Hepatocyte (in vitro differentiated cells): Measurements from ENCODE around the gene FREM1. TPM values are rescaled to one million over a fixed set of nuclear protein-coding genes. Genes with fewer than 3 reads are reported as not detected.

ENCODE experiments used
- DNase-seq: peaks from one replicate; pipeline ENCODE4 v3.0.0-alpha.2; 2016; ENCODE audit warnings: low spot score
- H2AFZ ChIP-seq: fragments of 200-600 bp; sonication (generic); 2 replicates; pipeline ENCODE4 v1.6.0; 2016; ENCODE audit warnings: antibody characterized with exemption, mild to moderate bottlenecking
- H3K27ac ChIP-seq: fragments of 200-600 bp; sonication (generic); 2 replicates; pipeline ENCODE4 v1.5.1; 2016; ENCODE audit warnings: mild to moderate bottlenecking
- H3K27me3 ChIP-seq: fragments of 200-600 bp; sonication (generic); 2 replicates; pipeline ENCODE4 v1.6.1; 2016
- H3K36me3 ChIP-seq: fragments of 200-600 bp; sonication (generic); replicated peaks from 2 replicates; pipeline ENCODE4 v1.5.1; 2016; ENCODE audit warnings: low read depth; ENCODE audit not compliant: insufficient read depth
- H3K4me1 ChIP-seq: fragments of 200-600 bp; sonication (generic); 2 replicates; pipeline ENCODE4 v1.5.1; 2016; ENCODE audit warnings: mild to moderate bottlenecking, moderate library complexity; ENCODE audit not compliant: insufficient read depth
- H3K4me2 ChIP-seq: fragments of 200-600 bp; sonication (generic); 2 replicates; pipeline ENCODE4 v1.6.0; 2016
- H3K4me3 ChIP-seq: fragments of 200-600 bp; sonication (generic); 2 replicates; pipeline ENCODE4 v1.5.1; 2016; ENCODE audit warnings: mild to moderate bottlenecking
- H3K79me2 ChIP-seq: fragments of 200-600 bp; sonication (generic); 2 replicates; pipeline ENCODE4 v1.6.0; 2017; ENCODE audit warnings: mild to moderate bottlenecking
- H3K9me2 ChIP-seq: fragments of 200-600 bp; sonication (generic); replicated peaks from 2 replicates; pipeline ENCODE4 v1.6.0; 2017; ENCODE audit warnings: mild to moderate bottlenecking; ENCODE audit not compliant: insufficient read depth
- H3K9me3 ChIP-seq: fragments of 200-600 bp; sonication (generic); 2 replicates; pipeline ENCODE4 v1.5.1; 2016; ENCODE audit warnings: low read depth, mild to moderate bottlenecking
- H4K20me1 ChIP-seq: fragments of 200-600 bp; sonication (generic); 2 replicates; pipeline ENCODE4 v1.6.0; 2016; ENCODE audit warnings: mild to moderate bottlenecking; ENCODE audit not compliant: insufficient read depth, poor library complexity, severe bottlenecking
- CTCF ChIP-seq: fragments of 200-600 bp; sonication (generic); IDR thresholded peaks from 2 replicates; pipeline ENCODE4 v1.5.1; 2016; ENCODE audit warnings: antibody characterized with exemption, mild to moderate bottlenecking; ENCODE audit not compliant: poor library complexity
- EZH2 ChIP-seq: fragments of 200-600 bp; sonication (generic); IDR thresholded peaks from 2 replicates; pipeline ENCODE4 v1.6.1; 2016; ENCODE audit warnings: antibody characterized with exemption, mild to moderate bottlenecking, borderline replicate concordance
- EZH2phosphoT487 ChIP-seq: fragments of 200-600 bp; sonication (generic); IDR thresholded peaks from one replicate; pipeline ENCODE4 v1.6.1; 2018; ENCODE audit warnings: antibody characterized with exemption, mild to moderate bottlenecking, low read depth, moderate library complexity; ENCODE audit not compliant: unreplicated experiment, severe bottlenecking
- WGBS: methylation state at CpG from one replicate; pipeline ENCODE4 v1.1.6; 2016; ENCODE audit warnings: low lambda C conversion rate; ENCODE audit errors: missing lambda C conversion rate; 5-methylcytosine and 5-hydroxymethylcytosine counted together
- polyA plus RNA-seq: library from polyadenylated mRNA; unstranded; fragments of >200 nt; fragmentation: Nextera tagmentation; extraction: Ambion mirVana; gene quantifications from 2 replicates; pipeline ENCODE4 v1.2.1, GENCODE V29; 2016
- total RNA-seq: library from RNA; depleted of rRNA; stranded (reverse); fragments of >200 nt; gene quantifications from 2 replicates; pipeline ENCODE4 v1.2.3, GENCODE V29; 2014

FREM1 gene
- total and polyA plus RNA-seq, 2 experiments from 2014 or later, result 9.7 to 36.1 TPM

GRCh38 chr9:14935106-14935751 lies 25.0 kb upstream of the FREM1 start:
- H3K4me3 ChIP-seq, result no peak overlapping the region
- H2AFZ ChIP-seq, result no peak overlapping the region
- no peaks in the 10 kb centered on the region for H3K36me3 ChIP-seq
- peaks cover 15% of the 10 kb centered on the region for H3K4me1 ChIP-seq
- H3K9me2 ChIP-seq, result no peaks in the 10 kb centered on the region
- no peaks in the 10 kb centered on the region for H4K20me1 ChIP-seq
- no peaks in the 10 kb centered on the region for H3K79me2 ChIP-seq
- peak overlapping the region; percentile 57 for H3K27ac ChIP-seq
- TF ChIP-seq CTCF (no peak), EZH2phosphoT487 (no peak), EZH2 (no peak)
- DNase-seq, result no peak
- H3K4me2 ChIP-seq, result peak overlapping the region; percentile 2
- 53% methylated on average over 4 of the region's 4 CpGs for WGBS
- no peaks in the 10 kb centered on the region for H3K27me3 ChIP-seq
- H3K9me3 ChIP-seq, result no peaks in the 10 kb centered on the region

GRCh38 chr9:14932641-14933040 lies 22.4 kb upstream of the FREM1 start:
- WGBS, result 76% methylated on average over 2 of the region's 2 CpGs
- no peaks in the 10 kb centered on the region for H3K27me3 ChIP-seq
- no peak overlapping the region for H3K4me2 ChIP-seq
- H3K27ac ChIP-seq, result no peak overlapping the region
- no peak for DNase-seq
- no peak overlapping the region for H3K4me3 ChIP-seq
- H2AFZ ChIP-seq, result no peak overlapping the region
- peaks cover 15% of the 10 kb centered on the region for H3K4me1 ChIP-seq
- no peaks in the 10 kb centered on the region for H3K9me2 ChIP-seq
- no peaks in the 10 kb centered on the region for H3K36me3 ChIP-seq
- H4K20me1 ChIP-seq, result no peaks in the 10 kb centered on the region
- H3K79me2 ChIP-seq, result no peaks in the 10 kb centered on the region
- TF ChIP-seq EZH2phosphoT487 (no peak), CTCF (no peak), EZH2 (no peak)
- H3K9me3 ChIP-seq, result no peaks in the 10 kb centered on the region

- H3K79me2 ChIP-seq, result no peaks in the 10 kb centered on the region
- no peak overlapping the region for H3K4me2 ChIP-seq
- H3K9me2 ChIP-seq, result no peaks in the 10 kb centered on the region
- H3K4me3 ChIP-seq, result no peak overlapping the region
- TF ChIP-seq EZH2 (no peak), EZH2phosphoT487 (no peak), CTCF (no peak)
- peaks cover 12% of the 10 kb centered on the region for H3K4me1 ChIP-seq
- H3K9me3 ChIP-seq, result no peaks in the 10 kb centered on the region
- H4K20me1 ChIP-seq, result no peaks in the 10 kb centered on the region
- DNase-seq, result no peak
- no peaks in the 10 kb centered on the region for H3K36me3 ChIP-seq
- H3K27me3 ChIP-seq, result no peaks in the 10 kb centered on the region
- no peak overlapping the region for H2AFZ ChIP-seq
- H3K27ac ChIP-seq, result no peak overlapping the region
Measured at GRCh38 chr9:14932231-14932630, 22.0 kb upstream of the FREM1 start.
